SK-N-SH (cell line): ENCODE results near the gene CEP85. TPM values are rescaled to one million over a fixed set of nuclear protein-coding genes. Genes with fewer than 3 reads are reported as not detected.
A peak's percentile ranks its signal among the peaks of the same experiment; 100 is the strongest.

ENCODE experiments used
- CTCF ChIA-PET: fragments of 300-600, 350-600 bp; formaldehyde crosslinking; extraction: SDS; loops from one replicate; lab custom pipeline; 2021; lab: Yijun Ruan, JAX
- POLR2A ChIA-PET: fragments of 350-600 bp; sonication (Branson Sonifier 250); formaldehyde crosslinking; extraction: SDS; loops from one replicate; lab custom pipeline; 2020; ENCODE audit warnings: antibody characterized with exemption, inconsistent platforms; lab: Yijun Ruan, JAX
- DNase-seq: peaks from one replicate; pipeline ENCODE4 v3.0.0; 2012
- H2AFZ ChIP-seq: fragments of 200-600 bp; sonication (generic); 2 replicates; pipeline ENCODE4 v1.8.1; 2016; ENCODE audit warnings: antibody characterized with exemption, mild to moderate bottlenecking, low read depth
- H3F3A ChIP-seq: fragments of 200-600 bp; sonication (generic); replicated peaks from 2 replicates; pipeline ENCODE3; 2016; ENCODE audit warnings: antibody characterized with exemption, mild to moderate bottlenecking; ENCODE audit not compliant: insufficient read depth
- H3K27ac ChIP-seq, 2 experiments: fragments of 200-500 bp in 1 of 2; fragments of 200-600 bp in 1 of 2; sonication (Bioruptor generic) in 1 of 2; sonication (generic), shearing (Covaris generic) in 1 of 2; 2 replicates each; pipeline versions ENCODE4 v1.5.1 to v1.6.1; 2014 to 2016; ENCODE audit warnings: low read depth in 2 of 2, inconsistent platforms in 1 of 2, low read length in 1 of 2, mild to moderate bottlenecking in 1 of 2, mixed read lengths in 1 of 2
- H3K27me3 ChIP-seq: fragments of 200-600 bp; sonication (generic), shearing (Covaris generic); 2 replicates; pipeline ENCODE4 v1.6.1; 2016; ENCODE audit warnings: mixed run types; ENCODE audit not compliant: insufficient read depth
- H3K36me3 ChIP-seq, 2 experiments: fragments of 200-500 bp in 1 of 2; fragments of 200-600 bp in 1 of 2; sonication (Bioruptor generic) in 1 of 2; sonication (generic) in 1 of 2; replicated peaks in 1 of 2; 2 replicates each; pipeline versions ENCODE3 to v1.5.1; 2014 to 2016; ENCODE audit warnings: low read length in 1 of 2, mild to moderate bottlenecking in 1 of 2; ENCODE audit not compliant: insufficient read depth in 2 of 2, control insufficient read depth in 1 of 2
- H3K4me1 ChIP-seq, 2 experiments: fragments of 200-500 bp in 1 of 2; fragments of 200-600 bp in 1 of 2; sonication (Bioruptor generic) in 1 of 2; sonication (generic), shearing (Covaris generic) in 1 of 2; 2 replicates each; pipeline versions ENCODE4 v1.5.1 to v1.6.1; 2014 to 2016; ENCODE audit warnings: low read depth in 1 of 2, low read length in 1 of 2, mixed run types in 1 of 2; ENCODE audit not compliant: insufficient read depth in 2 of 2, control insufficient read depth in 1 of 2
- H3K4me2 ChIP-seq: fragments of 200-600 bp; sonication (generic), shearing (Covaris generic); 2 replicates; pipeline ENCODE4 v1.6.1; 2017; ENCODE audit warnings: mixed run types
- H3K4me3 ChIP-seq, 2 experiments: fragments of 200-500 bp in 1 of 2; fragments of 200-600 bp in 1 of 2; sonication (Bioruptor generic) in 1 of 2; sonication (generic), shearing (Covaris generic) in 1 of 2; 2 replicates each; pipeline versions ENCODE4 v1.5.1 to v1.8.1; 2014 to 2016; ENCODE audit warnings: low read depth in 2 of 2, inconsistent platforms in 1 of 2, low read length in 1 of 2, mild to moderate bottlenecking in 1 of 2, mixed read lengths in 1 of 2, moderate library complexity in 1 of 2
- H3K79me2 ChIP-seq: fragments of 200-600 bp; sonication (generic); 2 replicates; pipeline ENCODE4 v1.8.1; 2017; ENCODE audit warnings: mild to moderate bottlenecking; ENCODE audit not compliant: insufficient read depth
- H3K9ac ChIP-seq: fragments of 200-600 bp; sonication (generic); 2 replicates; pipeline ENCODE4 v1.6.1; 2017; ENCODE audit warnings: mixed run types
- H3K9me2 ChIP-seq: fragments of 200-600 bp; sonication (generic); 2 replicates; pipeline ENCODE4 v1.6.1; 2017; ENCODE audit warnings: mixed run types
- H3K9me3 ChIP-seq: fragments of 200-600 bp; sonication (generic); 2 replicates; pipeline ENCODE4 v1.6.1; 2017; ENCODE audit warnings: mixed run types, mild to moderate bottlenecking, moderate library complexity
- H4K20me1 ChIP-seq: fragments of 200-600 bp; sonication (generic); 2 replicates; pipeline ENCODE4 v1.6.1; 2017; ENCODE audit warnings: mild to moderate bottlenecking, mixed run types; ENCODE audit not compliant: insufficient read depth
- EP300 ChIP-seq, 2 experiments: IDR thresholded peaks; 2 replicates each; pipeline versions ENCODE4 v1.4.0 to v1.6.1; 2012; ENCODE audit warnings: borderline replicate concordance in 1 of 2, low read depth in 1 of 2, low read length in 1 of 2
- EZH2phosphoT487 ChIP-seq: fragments of 200-600 bp; sonication (generic); IDR thresholded peaks from 2 replicates; pipeline ENCODE4 v1.6.1; 2017; ENCODE audit warnings: low read depth, mixed run types, mild to moderate bottlenecking, antibody characterized with exemption, moderate library complexity, borderline replicate concordance
- FOSL2 ChIP-seq: IDR thresholded peaks from 2 replicates; pipeline ENCODE4 v1.4.0; 2012; ENCODE audit warnings: low read depth, mild to moderate bottlenecking, moderate library complexity, borderline replicate concordance
- MEF2A ChIP-seq: IDR thresholded peaks from 2 replicates; pipeline ENCODE4 v1.4.0; 2012; ENCODE audit warnings: low read depth, borderline replicate concordance
- MXI1 ChIP-seq: IDR thresholded peaks from 2 replicates; pipeline ENCODE4 v1.6.1; 2012; ENCODE audit warnings: mild to moderate bottlenecking, low read depth, low read length, improper control_type of control experiment
- NFIC ChIP-seq: IDR thresholded peaks from 2 replicates; pipeline ENCODE4 v1.4.0; 2012; ENCODE audit warnings: borderline replicate concordance
- NRF1 ChIP-seq: IDR thresholded peaks from 2 replicates; pipeline ENCODE4 v1.6.1; 2012; ENCODE audit warnings: low read depth, mild to moderate bottlenecking, low read length
- POLR2AphosphoS5 ChIP-seq: IDR thresholded peaks from 2 replicates; pipeline ENCODE4 v1.6.1; 2012; ENCODE audit warnings: low read depth, low read length
- TAF1 ChIP-seq: IDR thresholded peaks from 2 replicates; pipeline ENCODE4 v1.6.1; 2012; ENCODE audit warnings: low read depth, mild to moderate bottlenecking, low read length, moderate library complexity, borderline replicate concordance
- WGBS: methylation state at CpG from one replicate; pipeline ENCODE4 v1.1.6; 2017; ENCODE audit warnings: low lambda C conversion rate; 5-methylcytosine and 5-hydroxymethylcytosine counted together
- polyA plus RNA-seq, 3 experiments: library from polyadenylated mRNA; depleted of rRNA; stranded (reverse); fragments of >200 nt; gene quantifications; 2 replicates each; pipeline ENCODE4 v1.2.3, GENCODE V29; 2012
- TF ChIP-seq, protein P1 (sequence below): fragments of 150-350 bp; IDR thresholded peaks from 2 replicates; pipeline ENCODE4 v1.6.1; 2017; ENCODE audit warnings: antibody characterized with exemption, low read length, low read depth, borderline replicate concordance
- TF ChIP-seq, protein P2 (sequence below): IDR thresholded peaks from 2 replicates; pipeline ENCODE4; 2012
- TF ChIP-seq, protein P3 (sequence below): IDR thresholded peaks from 2 replicates; pipeline ENCODE4 v1.4.0; 2012; ENCODE audit warnings: low read depth
- TF ChIP-seq, protein P4 (sequence below): IDR thresholded peaks from 2 replicates; pipeline ENCODE4 v1.4.0; 2012; ENCODE audit warnings: low read depth, borderline replicate concordance
- TF ChIP-seq, protein P5 (sequence below): fragments of 200-600 bp; sonication (generic); IDR thresholded peaks from 2 replicates; pipeline ENCODE4 v1.6.1; 2017; ENCODE audit warnings: antibody characterized with exemption, mild to moderate bottlenecking, moderate library complexity

Gene CEP85
- polyA plus RNA-seq, 1 of the 3 experiments (the other 2 are of a cell fraction): 12.1 TPM

DNA sequence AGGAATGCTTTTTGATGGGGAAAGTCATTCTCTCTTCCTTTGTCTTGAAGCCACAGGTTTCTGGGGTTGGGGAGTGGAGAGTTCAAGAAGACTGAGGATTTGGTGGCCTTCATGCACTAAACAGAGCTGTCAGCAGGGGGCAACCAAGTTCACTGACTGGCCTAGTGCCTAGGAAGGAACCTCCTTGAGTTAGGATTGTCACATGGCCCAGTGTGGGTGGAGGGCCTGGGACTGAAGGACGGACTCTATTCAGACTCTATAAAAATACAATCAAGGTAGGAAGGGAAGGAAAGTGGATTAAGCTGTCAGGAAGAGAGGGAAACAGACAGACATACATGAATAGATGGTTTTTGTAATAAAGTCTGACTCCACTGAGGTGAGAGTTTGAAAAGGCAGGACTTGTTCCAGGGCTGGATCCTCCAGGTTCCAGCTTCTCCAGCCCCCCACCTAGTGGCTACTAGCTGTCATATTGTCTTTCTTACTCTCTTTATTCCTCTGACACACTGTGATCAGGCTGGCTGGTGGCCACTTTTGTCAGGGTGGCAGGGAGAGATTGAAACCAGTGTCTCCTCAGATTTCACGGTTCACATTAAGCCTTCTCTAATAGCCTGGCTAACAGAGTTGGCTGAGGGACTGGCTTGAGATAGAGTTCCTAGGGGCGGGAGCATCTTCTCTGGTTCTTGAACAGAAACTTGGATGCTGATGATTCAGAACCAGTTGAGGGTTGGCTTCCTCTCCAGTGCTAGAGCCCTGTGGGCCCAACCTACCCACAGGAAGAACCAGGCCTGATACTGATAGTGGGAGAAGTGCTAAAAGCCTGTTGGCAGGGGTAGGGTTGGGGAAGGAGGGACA is 41.8 kb downstream of the CEP85 start (continued):
- TF ChIP-seq FOSL2 (no peak), MXI1 (peak; percentile 75), NFIC (peak; percentile 47), EZH2phosphoT487 (no peak)
- TF ChIP-seq, protein P1, sequence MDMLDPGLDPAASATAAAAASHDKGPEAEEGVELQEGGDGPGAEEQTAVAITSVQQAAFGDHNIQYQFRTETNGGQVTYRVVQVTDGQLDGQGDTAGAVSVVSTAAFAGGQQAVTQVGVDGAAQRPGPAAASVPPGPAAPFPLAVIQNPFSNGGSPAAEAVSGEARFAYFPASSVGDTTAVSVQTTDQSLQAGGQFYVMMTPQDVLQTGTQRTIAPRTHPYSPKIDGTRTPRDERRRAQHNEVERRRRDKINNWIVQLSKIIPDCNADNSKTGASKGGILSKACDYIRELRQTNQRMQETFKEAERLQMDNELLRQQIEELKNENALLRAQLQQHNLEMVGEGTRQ: peak; percentile 45; the same call in 1 of the 2 replicates
- TF ChIP-seq, protein P2, sequence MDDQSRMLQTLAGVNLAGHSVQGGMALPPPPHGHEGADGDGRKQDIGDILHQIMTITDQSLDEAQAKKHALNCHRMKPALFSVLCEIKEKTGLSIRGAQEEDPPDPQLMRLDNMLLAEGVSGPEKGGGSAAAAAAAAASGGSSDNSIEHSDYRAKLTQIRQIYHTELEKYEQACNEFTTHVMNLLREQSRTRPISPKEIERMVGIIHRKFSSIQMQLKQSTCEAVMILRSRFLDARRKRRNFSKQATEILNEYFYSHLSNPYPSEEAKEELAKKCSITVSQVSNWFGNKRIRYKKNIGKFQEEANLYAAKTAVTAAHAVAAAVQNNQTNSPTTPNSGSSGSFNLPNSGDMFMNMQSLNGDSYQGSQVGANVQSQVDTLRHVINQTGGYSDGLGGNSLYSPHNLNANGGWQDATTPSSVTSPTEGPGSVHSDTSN: peak; percentile 41; the same call in 1 of the 2 replicates
- TF ChIP-seq, protein P3, sequence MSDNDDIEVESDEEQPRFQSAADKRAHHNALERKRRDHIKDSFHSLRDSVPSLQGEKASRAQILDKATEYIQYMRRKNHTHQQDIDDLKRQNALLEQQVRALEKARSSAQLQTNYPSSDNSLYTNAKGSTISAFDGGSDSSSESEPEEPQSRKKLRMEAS: peak; percentile 71
- TF ChIP-seq, protein P4, sequence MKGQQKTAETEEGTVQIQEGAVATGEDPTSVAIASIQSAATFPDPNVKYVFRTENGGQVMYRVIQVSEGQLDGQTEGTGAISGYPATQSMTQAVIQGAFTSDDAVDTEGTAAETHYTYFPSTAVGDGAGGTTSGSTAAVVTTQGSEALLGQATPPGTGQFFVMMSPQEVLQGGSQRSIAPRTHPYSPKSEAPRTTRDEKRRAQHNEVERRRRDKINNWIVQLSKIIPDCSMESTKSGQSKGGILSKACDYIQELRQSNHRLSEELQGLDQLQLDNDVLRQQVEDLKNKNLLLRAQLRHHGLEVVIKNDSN: peak; percentile 81; the same call in 1 of the 2 replicates

DNA sequence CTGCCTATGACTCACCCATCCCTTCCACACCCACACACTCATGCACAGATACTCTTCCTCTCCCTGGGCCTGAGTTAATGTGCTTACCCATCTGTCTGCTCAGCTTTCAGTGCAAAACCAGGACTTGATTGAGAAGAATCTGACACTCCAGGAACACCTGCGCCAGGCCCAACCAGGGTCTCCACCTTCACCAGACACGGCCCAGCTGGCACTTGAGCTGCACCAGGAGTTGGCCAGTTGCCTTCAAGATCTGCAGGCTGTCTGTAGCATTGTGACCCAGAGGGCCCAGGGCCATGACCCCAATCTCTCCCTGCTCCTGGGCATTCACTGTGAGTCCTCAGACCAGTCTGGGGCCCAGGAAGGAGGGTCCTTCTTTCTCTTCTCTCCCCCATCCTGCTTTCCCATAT is 42.4 kb downstream of the CEP85 start:
- Histone ChIP-seq H3K27me3 (no peaks in the 10 kb centered on the region), H3K9ac (peak overlapping the region; percentile 47; the same call in 1 of the 2 replicates), H3K27ac (peak overlapping the region; percentile 71 to 87), H4K20me1 (peaks cover 6% of the 10 kb centered on the region), H3F3A (peaks cover 51% of the 10 kb centered on the region), H3K36me3 (peaks cover 9 to 33% of the 10 kb centered on the region in 2 experiments), H2AFZ (no peak overlapping the region), H3K4me3 (no peak overlapping the region), H3K4me2 (peak overlapping the region; percentile 74), H3K9me3 (no peaks in the 10 kb centered on the region), H3K4me1 (peaks cover 31 to 48% of the 10 kb centered on the region in 2 experiments; a peak in 3 of 4 replicates), H3K9me2 (no peaks in the 10 kb centered on the region), H3K79me2 (peaks cover 23% of the 10 kb centered on the region)
- TF ChIP-seq NRF1: no peak
- no peak for TF ChIP-seq POLR2AphosphoS5
- peak; percentile 80; the same call in 1 of the 2 replicates for TF ChIP-seq FOSL2
- TF ChIP-seq TAF1: no peak
- no peak for TF ChIP-seq EP300 (IDR thresholded peaks at IDR 0.05; ENCODE audit: borderline replicate concordance in 1 of 2, low read depth in 1 of 2, low read length in 1 of 2)
- TF ChIP-seq MEF2A: no peak
- TF ChIP-seq, protein P3: 0 out of 2 replicates have a peak, but pooled peaks have one; percentile 16
- TF ChIP-seq, protein P5, sequence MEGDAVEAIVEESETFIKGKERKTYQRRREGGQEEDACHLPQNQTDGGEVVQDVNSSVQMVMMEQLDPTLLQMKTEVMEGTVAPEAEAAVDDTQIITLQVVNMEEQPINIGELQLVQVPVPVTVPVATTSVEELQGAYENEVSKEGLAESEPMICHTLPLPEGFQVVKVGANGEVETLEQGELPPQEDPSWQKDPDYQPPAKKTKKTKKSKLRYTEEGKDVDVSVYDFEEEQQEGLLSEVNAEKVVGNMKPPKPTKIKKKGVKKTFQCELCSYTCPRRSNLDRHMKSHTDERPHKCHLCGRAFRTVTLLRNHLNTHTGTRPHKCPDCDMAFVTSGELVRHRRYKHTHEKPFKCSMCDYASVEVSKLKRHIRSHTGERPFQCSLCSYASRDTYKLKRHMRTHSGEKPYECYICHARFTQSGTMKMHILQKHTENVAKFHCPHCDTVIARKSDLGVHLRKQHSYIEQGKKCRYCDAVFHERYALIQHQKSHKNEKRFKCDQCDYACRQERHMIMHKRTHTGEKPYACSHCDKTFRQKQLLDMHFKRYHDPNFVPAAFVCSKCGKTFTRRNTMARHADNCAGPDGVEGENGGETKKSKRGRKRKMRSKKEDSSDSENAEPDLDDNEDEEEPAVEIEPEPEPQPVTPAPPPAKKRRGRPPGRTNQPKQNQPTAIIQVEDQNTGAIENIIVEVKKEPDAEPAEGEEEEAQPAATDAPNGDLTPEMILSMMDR: no peak
- 0% methylated on average over 1 of the region's 2 CpGs for WGBS
- POLR2A ChIA-PET: no interaction called here
- no peak for DNase-seq
- CTCF ChIA-PET: interaction anchor here (0.6 to 9.5 kb wide), 27 partner anchors 9 to 355 kb away, joined by 3 to 204 read pairs (median 6); partner anchors contain the start of genes C1orf232, CD52, CEP85 and ZNF593
